ENCODE measurements around the gene DDX10. TPM values are rescaled to one million over a fixed set of nuclear protein-coding genes. Genes with fewer than 3 reads are reported as not detected.

DDX10 gene
- total and polyA plus RNA-seq, 9 of the 15 experiments (the other 6 are each of a cell fraction or from before 2014, with no cell fraction given): 33.9 to 94.6 (median 50.7) TPM

- intact Hi-C loops (cut with micrococcal nuclease) (no loop called here), in situ Hi-C loops (cut with MboI) (no loop called here)
- no peaks in the 10 kb centered on the region for H4K20me1 ChIP-seq (replicated peaks; ENCODE audit: control insufficient read depth, insufficient read depth, low read length)
- H3K4me2 ChIP-seq (ENCODE audit: insufficient read depth, low read length): no peak overlapping the region
- 100% methylated on average over 1 of the region's 1 CpG for WGBS (ENCODE audit: insufficient coverage, low coverage, missing lambda C conversion rate)
- no peak overlapping the region for H2AFZ ChIP-seq (ENCODE audit: low read depth, low read length)
- ChIA-PET CTCF (ENCODE audit: low intra/inter-chr PET ratio) (no interaction called here), POLR2A (no interaction called here)
- BruUV-seq (replicated peaks): no TSS peak
- no peak for FAIRE-seq
- DNase-seq (ENCODE audit: extremely low read depth in 1 of 4, low spot score in 3 of 4): no peak
- no peaks in the 10 kb centered on the region for H3K9me1 ChIP-seq (ENCODE audit: control insufficient read depth, insufficient read depth, low read length)
- no peaks in the 10 kb centered on the region for H3K9me3 ChIP-seq (replicated peaks; ENCODE audit: control insufficient read depth, insufficient read depth, low read depth, low read length)
- H3K79me2 ChIP-seq (ENCODE audit: control insufficient read depth, insufficient read depth, low read length): no peaks in the 10 kb centered on the region
- no peak overlapping the region for H3K27ac ChIP-seq (ENCODE audit: extremely low read depth, low read depth, low read length)
- H3K4me1 ChIP-seq (replicated peaks in 1 of 2; ENCODE audit: control insufficient read depth in 2 of 2, insufficient read depth in 2 of 2, low read length in 2 of 2): peaks cover 0 to 3% of the 10 kb centered on the region in 2 experiments; a peak in 1 of 5 replicates
- H3K27me3 ChIP-seq (ENCODE audit: control insufficient read depth in 2 of 2, insufficient read depth in 2 of 2, low read length in 2 of 2): no peaks in the 10 kb centered on the region
- no peaks in the 10 kb centered on the region; the same call in 2 of the 3 replicates for H3K36me3 ChIP-seq (ENCODE audit: control insufficient read depth, insufficient read depth, low read length)
- no peak for ATAC-seq
- no peak overlapping the region for H3K4me3 ChIP-seq
- TF ChIP-seq CEBPG (CRISPR knock-in tag; IDR thresholded peaks at IDR 0.05): no peak
- TF ChIP-seq CEBPG (tag; conservative IDR thresholded peaks at IDR 0.05 in 1 of 2, IDR thresholded peaks at IDR 0.05 in 1 of 2): 0 out of 4 replicates have a peak, but pooled peaks of 1 of the 2 experiments have one; percentile 35
- no peak for TF ChIP-seq ZNF696 (CRISPR knock-in tag; conservative IDR thresholded peaks at IDR 0.05)
- no peak overlapping the region for H3K9ac ChIP-seq (ENCODE audit: insufficient read depth in 1 of 2, low read depth in 2 of 2, low read length in 2 of 2)
These were observed 264.4 kb downstream of the DDX10 start for GRCh38 chr11:108929241-108929640.

GRCh38 chr11:108931168-108931567 lies 266.3 kb downstream of the DDX10 start:
- H2AFZ ChIP-seq (ENCODE audit: low read depth, low read length): no peak overlapping the region
- POLR2A ChIA-PET: interaction anchor here (1.4 kb wide), 1 partner anchor 10 kb away, joined by 7 read pairs; no protein-coding TSS in a partner anchor
- H4K20me1 ChIP-seq (replicated peaks; ENCODE audit: control insufficient read depth, insufficient read depth, low read length): no peaks in the 10 kb centered on the region
- no peak overlapping the region for H3K4me3 ChIP-seq
- BruUV-seq (replicated peaks): no TSS peak
- no peaks in the 10 kb centered on the region; the same call in 2 of the 3 replicates for H3K36me3 ChIP-seq (ENCODE audit: control insufficient read depth, insufficient read depth, low read length)
- DNase-seq (ENCODE audit: extremely low read depth in 1 of 4, low spot score in 3 of 4) (no peak), ATAC-seq (no peak), FAIRE-seq (no peak)
- H3K27ac ChIP-seq (ENCODE audit: extremely low read depth, low read depth, low read length): no peak overlapping the region
- H3K4me2 ChIP-seq (ENCODE audit: insufficient read depth, low read length): no peak overlapping the region
- peaks cover 0 to 3% of the 10 kb centered on the region in 2 experiments; a peak in 1 of 5 replicates for H3K4me1 ChIP-seq (replicated peaks in 1 of 2; ENCODE audit: control insufficient read depth in 2 of 2, insufficient read depth in 2 of 2, low read length in 2 of 2)
- no peaks in the 10 kb centered on the region for H3K9me1 ChIP-seq (ENCODE audit: control insufficient read depth, insufficient read depth, low read length)
- H3K9ac ChIP-seq (ENCODE audit: insufficient read depth in 1 of 2, low read depth in 2 of 2, low read length in 2 of 2): no peak overlapping the region
- 82% methylated on average over 2 of the region's 2 CpGs for WGBS (ENCODE audit: insufficient coverage, low coverage, missing lambda C conversion rate)
- CTCF ChIA-PET (ENCODE audit: low intra/inter-chr PET ratio): no interaction called here
- intact Hi-C loops (cut with micrococcal nuclease): no loop called here
- H3K27me3 ChIP-seq (ENCODE audit: control insufficient read depth in 2 of 2, insufficient read depth in 2 of 2, low read length in 2 of 2): no peaks in the 10 kb centered on the region
- H3K9me3 ChIP-seq (replicated peaks; ENCODE audit: control insufficient read depth, insufficient read depth, low read depth, low read length): no peaks in the 10 kb centered on the region
- no peaks in the 10 kb centered on the region for H3K79me2 ChIP-seq (ENCODE audit: control insufficient read depth, insufficient read depth, low read length)
- in situ Hi-C loops (cut with MboI): no loop called here
- TF ChIP-seq ETV6 (IDR thresholded peaks at IDR 0.05; ENCODE audit: borderline replicate concordance in 1 of 2, low read depth in 2 of 2, low read length in 1 of 2) (no peak), ETV6 (CRISPR knock-in tag; IDR thresholded peaks at IDR 0.05; ENCODE audit: borderline replicate concordance) (no peak), ZNF134 (CRISPR knock-in tag; conservative IDR thresholded peaks at IDR 0.05) (no peak), KAT8 (IDR thresholded peaks at IDR 0.05; ENCODE audit: low read depth) (no peak), BCL6 (CRISPR knock-in tag; IDR thresholded peaks at IDR 0.05) (no peak), RNF219 (CRISPR knock-in tag; IDR thresholded peaks at IDR 0.05) (no peak), ZBED1 (IDR thresholded peaks at IDR 0.05) (no peak), ZEB2 (IDR thresholded peaks at IDR 0.05) (no peak), ZNF778 (CRISPR knock-in tag; IDR thresholded peaks at IDR 0.05) (no peak), THAP7 (CRISPR knock-in tag; IDR thresholded peaks at IDR 0.05) (no peak)
